Liver (tissue), 9 donors: ENCODE measurements around the gene A2ML1. TPM values are rescaled to one million over a fixed set of nuclear protein-coding genes. Genes with fewer than 3 reads are reported as not detected.

ENCODE experiments used
- DNase-seq: peaks from one replicate; pipeline ENCODE4 v3.0.0-alpha.2; 2017; ENCODE audit warnings: low spot score
- H3K27ac ChIP-seq, 2 donors: one replicate each; pipeline ENCODE4 v1.7.0; 2013; ENCODE audit warnings: inconsistent platforms in 2 of 2, low read length in 2 of 2, control low read depth in 1 of 2, low read depth in 1 of 2, mild to moderate bottlenecking in 1 of 2
- H3K27me3 ChIP-seq, 4 donors: one replicate each; pipeline versions ENCODE4 v1.6.1 to v1.7.0; 2013; ENCODE audit warnings: low read length in 3 of 4, inconsistent platforms in 1 of 4, mild to moderate bottlenecking in 1 of 4, moderate library complexity in 1 of 4; ENCODE audit not compliant: control insufficient read depth in 4 of 4, insufficient read depth in 4 of 4
- H3K36me3 ChIP-seq, 4 donors: one replicate each; pipeline versions ENCODE4 v1.6.1 to v1.7.0; 2013; ENCODE audit warnings: low read length in 3 of 4, mild to moderate bottlenecking in 3 of 4, low read depth in 1 of 4, moderate library complexity in 1 of 4; ENCODE audit not compliant: control insufficient read depth in 4 of 4, insufficient read depth in 3 of 4
- H3K4me1 ChIP-seq, 4 donors: one replicate each; pipeline versions ENCODE4 v1.6.1 to v1.7.0; 2013; ENCODE audit warnings: low read length in 3 of 4, mild to moderate bottlenecking in 3 of 4, moderate library complexity in 1 of 4; ENCODE audit not compliant: control insufficient read depth in 4 of 4, insufficient read depth in 4 of 4
- H3K4me3 ChIP-seq, 3 donors: one replicate each; pipeline versions ENCODE4 v1.6.1 to v1.7.0; 2013; ENCODE audit warnings: low read length in 3 of 3, control low read depth in 1 of 3, low read depth in 1 of 3, mild to moderate bottlenecking in 1 of 3
- H3K9ac ChIP-seq, 2 donors: one replicate each; pipeline ENCODE4 v1.7.0; 2013; ENCODE audit warnings: low read length in 2 of 2, mild to moderate bottlenecking in 2 of 2, moderate library complexity in 2 of 2, control low read depth in 1 of 2, low read depth in 1 of 2
- H3K9me3 ChIP-seq, 4 donors: one replicate each; pipeline versions ENCODE4 v1.6.1 to v1.7.0; 2013; ENCODE audit warnings: low read length in 3 of 4; ENCODE audit not compliant: control insufficient read depth in 4 of 4
- EGR1 ChIP-seq, 2 donors: IDR thresholded peaks; 2 replicates each; pipeline ENCODE4 v1.6.1; 2016 to 2018; ENCODE audit warnings: antibody characterized with exemption in 2 of 2, low read depth in 2 of 2
- FOXA1 ChIP-seq: IDR thresholded peaks from 2 replicates; pipeline ENCODE4 v1.6.1; 2016; ENCODE audit warnings: antibody characterized with exemption
- GABPA ChIP-seq, 2 donors: IDR thresholded peaks in 1 of 2; conservative IDR thresholded peaks in 1 of 2; 2 replicates each; pipeline ENCODE4 v1.6.1; 2016; ENCODE audit warnings: antibody characterized with exemption in 2 of 2, mild to moderate bottlenecking in 1 of 2, moderate library complexity in 1 of 2
- HNF4A ChIP-seq, 2 donors: conservative IDR thresholded peaks; 2 replicates each; pipeline ENCODE4 v1.6.1; 2016; ENCODE audit warnings: antibody characterized with exemption in 2 of 2, mild to moderate bottlenecking in 2 of 2
- JUND ChIP-seq, 2 donors: IDR thresholded peaks; 2 replicates each; pipeline ENCODE4 v1.6.1; 2016; ENCODE audit warnings: antibody characterized with exemption in 2 of 2
- NR2F2 ChIP-seq: IDR thresholded peaks from 2 replicates; pipeline ENCODE4 v1.6.1; 2016; ENCODE audit warnings: antibody characterized with exemption
- RAD21 ChIP-seq, 2 donors: IDR thresholded peaks; 2 replicates each; pipeline ENCODE4 v1.6.1; 2016; ENCODE audit warnings: antibody characterized with exemption in 2 of 2, mild to moderate bottlenecking in 2 of 2
- RXRA ChIP-seq, 2 donors: IDR thresholded peaks; 2 replicates each; pipeline ENCODE4 v1.6.1; 2017 to 2018; ENCODE audit warnings: antibody characterized with exemption in 2 of 2, mild to moderate bottlenecking in 1 of 2
- SP1 ChIP-seq: IDR thresholded peaks from 2 replicates; pipeline ENCODE4 v1.6.1; 2018; ENCODE audit warnings: antibody characterized with exemption, mild to moderate bottlenecking
- TAF1 ChIP-seq: conservative IDR thresholded peaks from 2 replicates; pipeline ENCODE4 v1.6.1; 2016; ENCODE audit warnings: antibody characterized with exemption, mild to moderate bottlenecking
- YY1 ChIP-seq: IDR thresholded peaks from 2 replicates; pipeline ENCODE4 v1.6.1; 2016; ENCODE audit warnings: antibody characterized with exemption, mild to moderate bottlenecking
- WGBS: extraction: QIAGEN DNeasy Blood & Tissue Kit; methylation state at CpG from one replicate; pipeline ENCODE4 v1.1.7; 2013; 5-methylcytosine and 5-hydroxymethylcytosine counted together
- polyA plus RNA-seq, 2 donors: library from polyadenylated mRNA; stranded (reverse) in 1 of 2; unstranded in 1 of 2; fragments of 200-250 nt in 1 of 2; fragments of >200 nt in 1 of 2; fragmentation: Nextera tagmentation in 1 of 2; extraction: Ambion mirVana in 1 of 2; gene quantifications; one replicate each; pipeline versions ENCODE4 v1.2.1 to v1.2.3, GENCODE V29; 2013 to 2015
- total RNA-seq, 2 donors: library from RNA; depleted of rRNA; stranded (reverse); fragments of >200 nt; gene quantifications; one replicate each; pipeline ENCODE4 v1.2.3, GENCODE V29; 2014
- TF ChIP-seq, protein P1 (sequence below): fragments of 150-350 bp; IDR thresholded peaks from 2 replicates; pipeline ENCODE4 v1.5.1; 2017; ENCODE audit warnings: improper control_type of control experiment, low read depth, low read length; ENCODE audit not compliant: missing input control
- TF ChIP-seq, protein P2 (sequence below): IDR thresholded peaks from 2 replicates; pipeline ENCODE4 v1.6.1; 2016; ENCODE audit warnings: antibody characterized with exemption
- TF ChIP-seq, protein P3 (sequence below): IDR thresholded peaks from 2 replicates; pipeline ENCODE4 v1.6.1; 2016; ENCODE audit warnings: antibody characterized with exemption, mild to moderate bottlenecking
- TF ChIP-seq, protein P4 (sequence below): IDR thresholded peaks from 2 replicates; pipeline ENCODE4 v1.6.1; 2016; ENCODE audit warnings: antibody characterized with exemption
- donor health status: healthy.
- donor health status: healthy.
- donor health status: healthy.
- donor health status: healthy.
- donor health status: healthy.

A2ML1 gene
- total and polyA plus RNA-seq, 4 donors, result 0.03 to 0.19 TPM; not detected in 2

DNA sequence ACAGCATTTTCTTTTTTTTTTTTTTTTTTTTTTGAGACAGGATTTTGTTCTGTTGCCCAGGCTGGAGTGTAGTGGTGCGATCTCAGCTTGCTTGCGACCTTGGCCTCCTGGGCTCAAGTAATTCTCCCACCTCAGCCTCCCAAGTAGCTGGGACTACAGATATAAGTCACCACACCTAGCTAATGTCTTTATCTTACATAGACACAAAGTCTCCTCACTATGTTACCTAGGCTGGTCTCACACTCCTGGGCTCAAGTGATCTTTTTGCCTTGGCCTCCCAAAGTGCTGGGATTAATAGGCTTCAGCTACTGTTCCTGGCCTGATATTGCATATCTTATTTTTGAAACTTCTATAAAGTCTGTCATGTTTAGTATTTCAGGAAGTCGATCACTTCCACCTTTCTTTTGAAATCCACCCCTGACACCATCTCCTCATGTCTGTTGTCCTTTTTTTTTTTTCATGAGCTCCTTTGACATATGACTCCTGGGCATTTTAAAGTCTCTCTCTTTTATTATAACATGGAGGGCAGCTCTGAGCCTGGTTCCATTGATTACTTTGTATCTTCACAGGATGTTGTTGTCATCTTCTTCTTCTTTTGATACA, 5.9 kb upstream of the A2ML1 start (continued):
- TF ChIP-seq, protein P1, sequence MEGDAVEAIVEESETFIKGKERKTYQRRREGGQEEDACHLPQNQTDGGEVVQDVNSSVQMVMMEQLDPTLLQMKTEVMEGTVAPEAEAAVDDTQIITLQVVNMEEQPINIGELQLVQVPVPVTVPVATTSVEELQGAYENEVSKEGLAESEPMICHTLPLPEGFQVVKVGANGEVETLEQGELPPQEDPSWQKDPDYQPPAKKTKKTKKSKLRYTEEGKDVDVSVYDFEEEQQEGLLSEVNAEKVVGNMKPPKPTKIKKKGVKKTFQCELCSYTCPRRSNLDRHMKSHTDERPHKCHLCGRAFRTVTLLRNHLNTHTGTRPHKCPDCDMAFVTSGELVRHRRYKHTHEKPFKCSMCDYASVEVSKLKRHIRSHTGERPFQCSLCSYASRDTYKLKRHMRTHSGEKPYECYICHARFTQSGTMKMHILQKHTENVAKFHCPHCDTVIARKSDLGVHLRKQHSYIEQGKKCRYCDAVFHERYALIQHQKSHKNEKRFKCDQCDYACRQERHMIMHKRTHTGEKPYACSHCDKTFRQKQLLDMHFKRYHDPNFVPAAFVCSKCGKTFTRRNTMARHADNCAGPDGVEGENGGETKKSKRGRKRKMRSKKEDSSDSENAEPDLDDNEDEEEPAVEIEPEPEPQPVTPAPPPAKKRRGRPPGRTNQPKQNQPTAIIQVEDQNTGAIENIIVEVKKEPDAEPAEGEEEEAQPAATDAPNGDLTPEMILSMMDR, result no peak
- no peak for TF ChIP-seq EGR1 (IDR thresholded peaks at IDR 0.05; ENCODE audit: low read depth in 2 of 2)
- TF ChIP-seq, protein P2, sequence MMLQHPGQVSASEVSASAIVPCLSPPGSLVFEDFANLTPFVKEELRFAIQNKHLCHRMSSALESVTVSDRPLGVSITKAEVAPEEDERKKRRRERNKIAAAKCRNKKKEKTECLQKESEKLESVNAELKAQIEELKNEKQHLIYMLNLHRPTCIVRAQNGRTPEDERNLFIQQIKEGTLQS, result no peak

DNA sequence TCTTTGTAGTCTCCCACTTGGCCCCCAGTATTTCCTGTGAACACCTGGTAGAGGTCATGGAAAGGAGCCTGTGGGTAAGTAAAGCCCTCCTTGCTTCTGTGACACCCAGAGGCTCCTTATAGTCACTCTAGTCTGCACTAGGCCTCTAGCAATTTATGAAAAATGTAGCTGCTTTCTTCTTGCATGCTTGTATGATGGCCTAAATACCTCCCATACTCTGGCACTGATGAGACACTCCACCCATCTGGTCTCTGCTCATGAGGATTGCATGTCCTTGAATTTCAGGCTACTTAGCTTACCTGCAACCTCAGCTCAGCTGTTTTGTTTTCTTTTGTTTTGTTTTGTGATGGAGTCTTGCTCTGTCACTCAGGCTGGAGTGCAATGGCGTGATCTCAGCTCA, 4.6 kb upstream of the A2ML1 start:
- 100% methylated on average over 1 of the region's 1 CpG for WGBS
- Histone ChIP-seq H3K9ac (no peak overlapping the region), H3K27me3 (no peaks in the 10 kb centered on the region), H3K4me1 (no peaks in the 10 kb centered on the region), H3K27ac (no peak overlapping the region), H3K4me3 (no peak overlapping the region), H3K9me3 (no peaks in the 10 kb centered on the region), H3K36me3 (no peaks in the 10 kb centered on the region)
- TF ChIP-seq EGR1 (IDR thresholded peaks at IDR 0.05; ENCODE audit: low read depth in 2 of 2) (no peak), FOXA1 (no peak), RAD21 (IDR thresholded peaks at IDR 0.05) (no peak), NR2F2 (no peak), RXRA (IDR thresholded peaks at IDR 0.05) (no peak), YY1 (no peak), JUND (IDR thresholded peaks at IDR 0.05) (no peak), GABPA (IDR thresholded peaks at IDR 0.05 in 1 of 2, conservative IDR thresholded peaks at IDR 0.05 in 1 of 2) (no peak), SP1 (no peak), TAF1 (no peak), HNF4A (conservative IDR thresholded peaks at IDR 0.05) (no peak)
- TF ChIP-seq, protein P3, sequence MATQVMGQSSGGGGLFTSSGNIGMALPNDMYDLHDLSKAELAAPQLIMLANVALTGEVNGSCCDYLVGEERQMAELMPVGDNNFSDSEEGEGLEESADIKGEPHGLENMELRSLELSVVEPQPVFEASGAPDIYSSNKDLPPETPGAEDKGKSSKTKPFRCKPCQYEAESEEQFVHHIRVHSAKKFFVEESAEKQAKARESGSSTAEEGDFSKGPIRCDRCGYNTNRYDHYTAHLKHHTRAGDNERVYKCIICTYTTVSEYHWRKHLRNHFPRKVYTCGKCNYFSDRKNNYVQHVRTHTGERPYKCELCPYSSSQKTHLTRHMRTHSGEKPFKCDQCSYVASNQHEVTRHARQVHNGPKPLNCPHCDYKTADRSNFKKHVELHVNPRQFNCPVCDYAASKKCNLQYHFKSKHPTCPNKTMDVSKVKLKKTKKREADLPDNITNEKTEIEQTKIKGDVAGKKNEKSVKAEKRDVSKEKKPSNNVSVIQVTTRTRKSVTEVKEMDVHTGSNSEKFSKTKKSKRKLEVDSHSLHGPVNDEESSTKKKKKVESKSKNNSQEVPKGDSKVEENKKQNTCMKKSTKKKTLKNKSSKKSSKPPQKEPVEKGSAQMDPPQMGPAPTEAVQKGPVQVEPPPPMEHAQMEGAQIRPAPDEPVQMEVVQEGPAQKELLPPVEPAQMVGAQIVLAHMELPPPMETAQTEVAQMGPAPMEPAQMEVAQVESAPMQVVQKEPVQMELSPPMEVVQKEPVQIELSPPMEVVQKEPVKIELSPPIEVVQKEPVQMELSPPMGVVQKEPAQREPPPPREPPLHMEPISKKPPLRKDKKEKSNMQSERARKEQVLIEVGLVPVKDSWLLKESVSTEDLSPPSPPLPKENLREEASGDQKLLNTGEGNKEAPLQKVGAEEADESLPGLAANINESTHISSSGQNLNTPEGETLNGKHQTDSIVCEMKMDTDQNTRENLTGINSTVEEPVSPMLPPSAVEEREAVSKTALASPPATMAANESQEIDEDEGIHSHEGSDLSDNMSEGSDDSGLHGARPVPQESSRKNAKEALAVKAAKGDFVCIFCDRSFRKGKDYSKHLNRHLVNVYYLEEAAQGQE, result no peak
- TF ChIP-seq, protein P4, sequence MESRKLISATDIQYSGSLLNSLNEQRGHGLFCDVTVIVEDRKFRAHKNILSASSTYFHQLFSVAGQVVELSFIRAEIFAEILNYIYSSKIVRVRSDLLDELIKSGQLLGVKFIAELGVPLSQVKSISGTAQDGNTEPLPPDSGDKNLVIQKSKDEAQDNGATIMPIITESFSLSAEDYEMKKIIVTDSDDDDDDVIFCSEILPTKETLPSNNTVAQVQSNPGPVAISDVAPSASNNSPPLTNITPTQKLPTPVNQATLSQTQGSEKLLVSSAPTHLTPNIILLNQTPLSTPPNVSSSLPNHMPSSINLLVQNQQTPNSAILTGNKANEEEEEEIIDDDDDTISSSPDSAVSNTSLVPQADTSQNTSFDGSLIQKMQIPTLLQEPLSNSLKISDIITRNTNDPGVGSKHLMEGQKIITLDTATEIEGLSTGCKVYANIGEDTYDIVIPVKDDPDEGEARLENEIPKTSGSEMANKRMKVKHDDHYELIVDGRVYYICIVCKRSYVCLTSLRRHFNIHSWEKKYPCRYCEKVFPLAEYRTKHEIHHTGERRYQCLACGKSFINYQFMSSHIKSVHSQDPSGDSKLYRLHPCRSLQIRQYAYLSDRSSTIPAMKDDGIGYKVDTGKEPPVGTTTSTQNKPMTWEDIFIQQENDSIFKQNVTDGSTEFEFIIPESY, result no peak
- TF ChIP-seq, protein P2, result no peak
- TF ChIP-seq, protein P1, result no peak
- DNase-seq, result no peak
